ENCODE data around the gene ORC5.

Gene ORC5

GRCh38 chr7:104137971-104138370, 69.8 kb downstream of the ORC5 start:
- DNase-seq: no peak
- Histone ChIP-seq H3K36me3 (peaks cover 21% of the 10 kb centered on the region), H3K27me3 (no peaks in the 10 kb centered on the region), H3K4me1 (no peaks in the 10 kb centered on the region), H3K4me3 (ENCODE audit: low read depth, low read length) (no peak overlapping the region), H3K9me3 (no peaks in the 10 kb centered on the region; the same call in 1 of the 2 replicates)
- TF ChIP-seq CTCF (IDR thresholded peaks at IDR 0.05; ENCODE audit: low read depth, low read length): no peak

DNA sequence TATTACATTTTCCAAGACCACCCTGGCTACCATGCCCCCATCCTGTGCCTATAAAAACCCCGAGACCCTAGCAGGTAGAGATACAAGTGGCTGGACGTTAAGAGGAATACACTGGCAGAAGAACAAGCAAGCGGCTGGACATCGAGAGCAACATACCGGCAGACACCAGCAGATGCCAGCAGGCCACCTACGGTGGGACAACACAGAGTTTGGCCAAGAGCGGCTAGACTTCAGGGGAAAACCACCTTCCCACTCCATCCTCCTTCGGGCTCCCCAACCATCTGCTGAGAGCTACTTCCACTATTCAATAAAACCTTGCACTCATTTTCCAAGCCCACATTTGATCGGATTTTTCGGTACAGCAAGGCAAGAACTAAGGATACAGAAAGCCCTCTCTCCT, 70.3 kb downstream of the ORC5 start:
- DNase-seq: no peak
- TF ChIP-seq CTCF (IDR thresholded peaks at IDR 0.05; ENCODE audit: low read depth, low read length): no peak
- Histone ChIP-seq H3K4me1 (no peaks in the 10 kb centered on the region), H3K27me3 (no peaks in the 10 kb centered on the region), H3K9me3 (no peaks in the 10 kb centered on the region), H3K4me3 (ENCODE audit: low read depth, low read length) (no peak overlapping the region), H3K36me3 (peaks cover 21% of the 10 kb centered on the region)

- Histone ChIP-seq H3K4me1 (no peaks in the 10 kb centered on the region), H3K9me3 (no peaks in the 10 kb centered on the region), H3K36me3 (peaks cover 21% of the 10 kb centered on the region), H3K4me3 (ENCODE audit: low read depth, low read length) (no peak overlapping the region), H3K27me3 (no peaks in the 10 kb centered on the region)
- no peak for TF ChIP-seq CTCF (IDR thresholded peaks at IDR 0.05; ENCODE audit: low read depth, low read length)
- DNase-seq: no peak
Measured at GRCh38 chr7:104136981-104137380, 70.8 kb downstream of the ORC5 start.

DNA sequence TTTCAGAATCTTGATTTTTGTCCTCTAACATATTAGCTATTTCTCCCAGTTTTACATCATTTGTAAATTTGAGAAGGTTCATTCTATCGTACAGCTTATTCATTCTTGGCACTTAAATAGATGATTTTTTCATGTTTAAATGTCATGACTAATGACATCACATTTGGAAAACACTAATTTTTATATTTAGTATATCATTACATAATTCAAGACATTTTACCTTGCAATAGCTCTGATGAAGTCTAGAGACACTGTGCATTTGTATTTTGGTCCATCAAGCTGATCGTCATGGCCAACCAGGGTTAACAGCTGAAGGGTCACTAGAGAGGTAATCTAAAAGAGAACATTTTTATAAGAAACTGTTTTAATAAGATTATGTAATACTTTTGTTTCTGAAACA, 71.3 kb downstream of the ORC5 start:
- peaks cover 21% of the 10 kb centered on the region for H3K36me3 ChIP-seq
- H3K4me3 ChIP-seq (ENCODE audit: low read depth, low read length): no peak overlapping the region
- no peaks in the 10 kb centered on the region for H3K9me3 ChIP-seq
- TF ChIP-seq CTCF (IDR thresholded peaks at IDR 0.05; ENCODE audit: low read depth, low read length): no peak
- H3K27me3 ChIP-seq: no peaks in the 10 kb centered on the region
- H3K4me1 ChIP-seq: no peaks in the 10 kb centered on the region
- DNase-seq: no peak

GRCh38 chr7:104135760-104136558, 71.9 kb downstream of the ORC5 start:
- no peaks in the 10 kb centered on the region for H3K27me3 ChIP-seq
- H3K9me3 ChIP-seq: no peaks in the 10 kb centered on the region
- TF ChIP-seq CTCF (IDR thresholded peaks at IDR 0.05; ENCODE audit: low read depth, low read length): no peak
- H3K36me3 ChIP-seq: peaks cover 23% of the 10 kb centered on the region
- no peak overlapping the region for H3K4me3 ChIP-seq (ENCODE audit: low read depth, low read length)
- no peak for DNase-seq
- no peaks in the 10 kb centered on the region for H3K4me1 ChIP-seq

GRCh38 chr7:104133238-104133637, 74.6 kb downstream of the ORC5 start:
- Histone ChIP-seq H3K4me3 (ENCODE audit: low read depth, low read length) (no peak overlapping the region), H3K4me1 (no peaks in the 10 kb centered on the region), H3K9me3 (no peaks in the 10 kb centered on the region), H3K27me3 (no peaks in the 10 kb centered on the region), H3K36me3 (peaks cover 24% of the 10 kb centered on the region)
- TF ChIP-seq CTCF (IDR thresholded peaks at IDR 0.05; ENCODE audit: low read depth, low read length): no peak
- no peak for DNase-seq
